T47D (cell line): ENCODE results near the gene CATSPER3.

ENCODE experiments used
- DNase-seq, 2 experiments: peaks; one replicate each; pipeline versions ENCODE4 v3.0.0 to v3.0.0-alpha.2; 2011 to 2012; ENCODE audit warnings: low read depth in 1 of 2, low spot score in 1 of 2
- JUND ChIP-seq: IDR thresholded peaks from 2 replicates; pipeline ENCODE4 v1.6.1; 2012; ENCODE audit warnings: low read depth
- in situ Hi-C: cut with HindIII; loops from 2 replicates; pipeline ENCODE4 v1.10.0; 2016; ENCODE audit warnings: low sequenced_read_pairs, low pct_unique_long_range_greater_than_20kb

CATSPER3 gene

DNA sequence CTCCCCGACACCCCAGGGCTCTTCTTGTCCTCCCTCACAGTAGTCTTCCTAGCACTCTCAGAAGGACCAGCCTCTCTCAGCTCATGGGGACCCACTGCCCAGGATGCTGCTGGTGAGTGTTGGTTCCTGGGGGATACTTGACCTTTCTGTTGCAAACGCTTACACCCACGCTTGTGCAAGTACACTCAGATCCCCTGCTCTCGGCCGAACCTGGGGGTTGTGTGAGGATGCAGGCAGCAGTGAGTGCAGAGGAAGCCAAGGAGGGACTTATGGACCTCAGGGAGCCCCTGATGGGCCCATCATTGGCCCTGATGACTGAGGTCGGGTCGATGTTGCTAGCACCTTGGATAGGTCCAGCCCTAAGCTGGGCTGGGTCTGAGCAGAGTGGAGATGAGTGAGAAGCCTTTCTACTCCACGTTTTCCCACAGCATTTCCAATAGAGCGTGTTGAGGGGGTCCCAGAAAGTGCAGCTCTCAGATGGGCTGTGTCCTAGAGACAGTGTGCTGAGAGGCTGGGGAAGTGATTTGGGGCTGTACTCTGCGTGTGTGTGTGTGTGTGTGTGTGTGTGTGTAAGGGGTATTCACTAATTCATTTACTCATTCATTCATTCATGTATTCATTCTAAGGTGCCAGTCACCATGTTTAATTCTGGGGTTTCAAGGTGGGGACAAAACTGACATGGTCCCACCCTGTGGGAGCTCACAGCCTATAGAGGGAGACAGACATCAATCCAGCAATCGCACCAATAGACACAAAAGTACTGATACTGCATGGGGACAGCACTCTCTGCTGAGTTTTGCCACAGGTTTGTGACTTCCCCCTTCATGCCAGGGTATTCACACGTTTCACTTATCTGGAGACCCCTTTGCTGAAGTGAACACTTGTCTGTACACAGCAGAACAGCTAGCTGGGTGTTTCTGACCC lies 91.6 kb downstream of the CATSPER3 start:
- in situ Hi-C loops = no loop called here
- no peak for TF ChIP-seq JUND
- DNase-seq = no peak

DNA sequence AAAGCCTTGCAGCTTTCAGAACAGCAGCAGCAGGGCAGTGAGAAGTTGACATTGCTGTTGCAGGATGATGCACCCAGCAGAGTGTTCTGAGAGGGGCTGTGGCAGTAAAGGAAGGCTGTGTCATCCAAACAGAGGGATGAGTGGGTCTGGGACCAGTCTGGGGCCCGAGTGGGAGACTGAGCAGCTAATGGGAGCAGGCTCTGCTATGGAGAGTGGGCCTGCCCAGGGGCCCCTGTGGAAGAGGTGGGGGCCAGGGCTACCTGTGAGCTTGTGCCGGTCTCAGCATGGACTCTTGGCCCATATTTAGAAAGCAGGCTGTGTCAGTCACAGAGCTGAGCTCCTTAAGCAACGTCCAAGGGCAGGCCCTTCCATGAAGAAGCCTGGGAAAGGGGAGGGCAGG lies 92.3 kb downstream of the CATSPER3 start:
- in situ Hi-C loops = no loop called here
- DNase-seq = no peak
- TF ChIP-seq JUND = no peak

DNA sequence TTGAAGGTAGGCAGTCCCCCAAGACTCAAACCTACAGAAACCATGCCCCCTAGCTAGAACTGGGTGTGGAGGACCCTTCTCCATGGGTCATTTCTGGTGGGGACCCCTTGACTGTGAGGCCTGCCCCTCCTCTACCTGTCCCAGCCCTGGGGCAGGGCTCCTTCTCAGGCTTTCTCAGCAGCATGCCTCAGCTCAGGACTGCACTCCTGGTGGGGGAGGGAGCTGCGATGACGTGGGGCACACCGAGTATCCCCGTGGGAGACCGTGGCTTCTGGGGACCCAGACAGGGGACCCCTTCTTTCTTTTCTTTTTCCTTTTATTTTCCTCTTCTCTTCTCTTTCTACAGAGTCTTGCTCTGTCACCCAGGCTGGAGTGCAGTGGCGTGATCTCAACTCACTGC lies 93.3 kb downstream of the CATSPER3 start:
- TF ChIP-seq JUND = no peak
- no peak for DNase-seq
- in situ Hi-C loops = no loop called here
